Thyroid gland (tissue), 4 donors: Measurements from ENCODE around the gene SPATA31D3. TPM values are rescaled to one million over a fixed set of nuclear protein-coding genes. Genes with fewer than 3 reads are reported as not detected.
A peak's percentile ranks its signal among the peaks of the same experiment; 100 is the strongest.

ENCODE experiments used
- DNase-seq, 2 donors: peaks; one replicate each; pipeline ENCODE4 v3.0.0-alpha.2; 2019
- H3K27ac ChIP-seq, 3 donors: fragments of 200-600 bp; sonication (generic); 1 replicate in 2 of 3; 2 replicates in 1 of 3; pipeline ENCODE4 v1.5.1; 2016 to 2019; ENCODE audit warnings: mild to moderate bottlenecking in 1 of 3, moderate library complexity in 1 of 3
- H3K27me3 ChIP-seq: fragments of 200-600 bp; sonication (generic); one replicate; pipeline ENCODE4 v1.5.1; 2019
- H3K36me3 ChIP-seq, 2 donors: fragments of 200-600 bp; sonication (generic); one replicate each; pipeline ENCODE4 v1.5.1; 2016 to 2019
- H3K4me1 ChIP-seq, 2 donors: fragments of 200-600 bp; sonication (generic); one replicate each; pipeline ENCODE4 v1.5.1; 2017 to 2019
- H3K4me3 ChIP-seq, 3 donors: fragments of 200-600 bp; sonication (generic); replicated peaks in 1 of 3; 1 replicate in 2 of 3; 2 replicates in 1 of 3; pipeline ENCODE4 v1.5.1; 2016; ENCODE audit warnings: mild to moderate bottlenecking in 1 of 3
- H3K9me3 ChIP-seq: fragments of 200-600 bp; sonication (generic); one replicate; pipeline ENCODE4 v1.5.1; 2017
- CTCF ChIP-seq, 6 experiments: fragments of 200-600 bp in 3 of 6; fragments of 450-650 bp in 3 of 6; sonication (generic) in 3 of 6; IDR thresholded peaks; one replicate each; pipeline ENCODE4 v1.5.1; 2016 to 2019; ENCODE audit warnings: antibody characterized with exemption in 6 of 6, mild to moderate bottlenecking in 2 of 6, inconsistent platforms in 1 of 6, moderate library complexity in 1 of 6
- POLR2A ChIP-seq, 2 donors: fragments of 450-650 bp; IDR thresholded peaks; one replicate each; pipeline ENCODE4 v1.6.1; 2017; ENCODE audit warnings: antibody characterized with exemption in 2 of 2, mild to moderate bottlenecking in 2 of 2, moderate library complexity in 1 of 2
- WGBS, 2 donors: methylation state at CpG; one replicate each; pipeline ENCODE4 v1.1.5; 2017; 5-methylcytosine and 5-hydroxymethylcytosine counted together
- intact Hi-C: fragments of 100-400 bp; cut with DNase I; formaldehyde crosslinking; loops from one replicate; pipeline ENCODE4 v1.15.1; 2023
- total RNA-seq, 4 donors: library from RNA; depleted of rRNA; stranded (reverse); fragments of >200 nt; gene quantifications; one replicate each; pipeline ENCODE4 v1.2.3, GENCODE V29; 2016

The SPATA31D3 gene
- total RNA-seq, 4 donors from 2014 or later: not detected

DNA sequence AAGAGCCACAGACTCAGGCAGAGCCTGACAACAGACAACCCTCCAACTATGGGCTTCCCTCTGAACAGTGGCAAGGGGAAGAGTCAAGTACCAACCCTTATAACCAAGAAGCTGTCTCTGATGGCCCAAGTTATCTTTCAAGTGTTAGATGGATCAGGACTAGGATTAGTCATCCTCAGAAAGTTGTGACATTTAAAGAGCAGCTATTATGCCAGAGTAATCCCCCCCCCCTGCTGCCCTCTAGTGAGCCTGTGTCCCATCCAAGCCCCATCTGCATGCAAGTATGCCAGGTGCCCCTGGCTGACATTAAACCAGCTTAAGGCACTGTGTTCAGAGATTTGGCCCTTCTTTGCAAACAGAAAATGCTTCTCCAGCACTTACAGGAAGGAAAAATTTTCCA, 28.4 kb downstream of the SPATA31D3 start:
- no peaks in the 10 kb centered on the region for H3K36me3 ChIP-seq
- intact Hi-C loops: no loop called here
- H3K27me3 ChIP-seq: no peaks in the 10 kb centered on the region
- no peak for TF ChIP-seq CTCF (IDR thresholded peaks at IDR 0.05)
- TF ChIP-seq POLR2A (IDR thresholded peaks at IDR 0.05): no peak
- H3K27ac ChIP-seq: no peak overlapping the region
- no peak overlapping the region for H3K4me3 ChIP-seq
- no peaks in the 10 kb centered on the region for H3K9me3 ChIP-seq
- DNase-seq: peak in 1 of 2 donors; percentile 5
- H3K4me1 ChIP-seq: no peaks in the 10 kb centered on the region

GRCh38 chr9:81974764-81975163, 31.5 kb downstream of the SPATA31D3 start:
- no peaks in the 10 kb centered on the region for H3K36me3 ChIP-seq
- H3K9me3 ChIP-seq: no peaks in the 10 kb centered on the region
- intact Hi-C loops: no loop called here
- no peaks in the 10 kb centered on the region for H3K27me3 ChIP-seq
- no peak overlapping the region for H3K4me3 ChIP-seq
- H3K27ac ChIP-seq: no peak overlapping the region
- H3K4me1 ChIP-seq: no peaks in the 10 kb centered on the region
- WGBS, 2 donors: 84 to 90% methylated on average over 5 of the region's 5 CpGs
- no peak for DNase-seq
- no peak for TF ChIP-seq CTCF (IDR thresholded peaks at IDR 0.05)
- TF ChIP-seq POLR2A (IDR thresholded peaks at IDR 0.05): no peak

DNA sequence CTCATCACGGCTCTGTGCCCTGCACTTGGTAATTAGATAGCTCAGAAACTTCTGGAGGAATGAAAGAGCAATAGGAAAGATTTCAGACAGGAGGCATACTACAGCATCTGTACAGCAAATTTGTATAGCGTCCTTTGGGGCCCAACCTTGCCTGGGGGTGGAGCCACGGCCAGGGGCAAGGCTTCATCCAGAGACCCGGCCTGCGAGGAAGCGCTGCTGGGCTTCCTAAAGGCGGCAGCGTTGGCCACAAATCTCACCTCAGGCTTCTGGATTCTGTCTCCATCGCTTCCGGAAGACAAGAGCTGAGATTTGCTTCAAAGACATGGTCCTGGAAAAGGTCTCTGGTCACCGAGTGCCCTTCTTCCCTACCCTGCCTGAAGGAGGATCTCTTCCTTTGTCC, 33.1 kb downstream of the SPATA31D3 start:
- Histone ChIP-seq H3K27me3 (no peaks in the 10 kb centered on the region), H3K27ac (no peak overlapping the region), H3K9me3 (no peaks in the 10 kb centered on the region), H3K36me3 (no peaks in the 10 kb centered on the region), H3K4me3 (no peak overlapping the region), H3K4me1 (no peaks in the 10 kb centered on the region)
- TF ChIP-seq CTCF (IDR thresholded peaks at IDR 0.05) (no peak), POLR2A (IDR thresholded peaks at IDR 0.05) (no peak)
- intact Hi-C loops: no loop called here
- DNase-seq: no peak
- 94 to 95% methylated on average over 11 of the region's 11 CpGs for WGBS, 2 donors

GRCh38 chr9:81979196-81979595, 35.9 kb downstream of the SPATA31D3 start:
- H3K27me3 ChIP-seq: no peaks in the 10 kb centered on the region
- H3K27ac ChIP-seq: no peak overlapping the region
- no peaks in the 10 kb centered on the region for H3K9me3 ChIP-seq
- H3K4me3 ChIP-seq: no peak overlapping the region
- no peaks in the 10 kb centered on the region for H3K36me3 ChIP-seq
- no peak for TF ChIP-seq POLR2A (IDR thresholded peaks at IDR 0.05)
- TF ChIP-seq CTCF (IDR thresholded peaks at IDR 0.05): no peak
- no peaks in the 10 kb centered on the region for H3K4me1 ChIP-seq
- 82 to 85% methylated on average over 2 of the region's 2 CpGs for WGBS, 2 donors
- no peak for DNase-seq
- intact Hi-C loops: no loop called here

- intact Hi-C loops: no loop called here
- Histone ChIP-seq H3K9me3 (no peaks in the 10 kb centered on the region), H3K36me3 (no peaks in the 10 kb centered on the region), H3K27ac (no peak overlapping the region), H3K27me3 (no peaks in the 10 kb centered on the region), H3K4me3 (no peak overlapping the region), H3K4me1 (no peaks in the 10 kb centered on the region)
- no peak for DNase-seq
- TF ChIP-seq POLR2A (IDR thresholded peaks at IDR 0.05) (no peak), CTCF (IDR thresholded peaks at IDR 0.05) (no peak)
Measured at GRCh38 chr9:81980568-81980967, 37.3 kb downstream of the SPATA31D3 start.
